ENCODE results near the gene MAPKAP1. TPM values are rescaled to one million over a fixed set of nuclear protein-coding genes. Genes with fewer than 3 reads are reported as not detected.

The MAPKAP1 gene
- total RNA-seq, 2 donors from 2014 or later: 62.1 to 78.9 TPM

- DNase-seq (ENCODE audit: low spot score): no peak
- no peak for TF ChIP-seq CTCF (IDR thresholded peaks at IDR 0.05)
- Histone ChIP-seq H3K27me3 (no peaks in the 10 kb centered on the region), H3K27ac (no peak overlapping the region), H3K9me3 (no peaks in the 10 kb centered on the region), H3K4me1 (peaks cover 0 to 3% of the 10 kb centered on the region in 2 donors), H3K36me3 (no peaks in the 10 kb centered on the region), H3K4me3 (no peak overlapping the region)
These were observed 51.2 kb downstream of the MAPKAP1 start for GRCh38 chr9:125655691-125656410.

- Histone ChIP-seq H3K36me3 (no peaks in the 10 kb centered on the region), H3K27ac (no peak overlapping the region)
These were observed 51.9 kb downstream of the MAPKAP1 start for GRCh38 chr9:125655066-125655633.

GRCh38 chr9:125654121-125654520, 52.9 kb downstream of the MAPKAP1 start:
- Histone ChIP-seq H3K4me3 (no peak overlapping the region), H3K4me1 (peaks cover 0 to 10% of the 10 kb centered on the region in 2 donors), H3K27ac (no peak overlapping the region), H3K9me3 (no peaks in the 10 kb centered on the region), H3K36me3 (no peaks in the 10 kb centered on the region), H3K27me3 (no peaks in the 10 kb centered on the region)
- no peak for DNase-seq (ENCODE audit: low spot score)
- TF ChIP-seq CTCF (IDR thresholded peaks at IDR 0.05): no peak

More at GRCh38 chr9:125655066-125655633, 51.9 kb downstream of the MAPKAP1 start:
- no peak for TF ChIP-seq CTCF (IDR thresholded peaks at IDR 0.05)
- H3K4me3 ChIP-seq: no peak overlapping the region
- peaks cover 0 to 3% of the 10 kb centered on the region in 2 donors for H3K4me1 ChIP-seq
- H3K27me3 ChIP-seq: no peaks in the 10 kb centered on the region
- no peak for DNase-seq (ENCODE audit: low spot score)
- H3K9me3 ChIP-seq: no peaks in the 10 kb centered on the region

- Histone ChIP-seq H3K27me3 (no peaks in the 10 kb centered on the region), H3K36me3 (no peaks in the 10 kb centered on the region), H3K9me3 (no peaks in the 10 kb centered on the region), H3K4me3 (no peak overlapping the region), H3K27ac (no peak overlapping the region), H3K4me1 (peaks cover 0 to 12% of the 10 kb centered on the region in 2 donors)
- no peak for DNase-seq (ENCODE audit: low spot score)
- no peak for TF ChIP-seq CTCF (IDR thresholded peaks at IDR 0.05)
These were observed 53.7 kb downstream of the MAPKAP1 start for GRCh38 chr9:125653325-125653724.

- no peaks in the 10 kb centered on the region for H3K36me3 ChIP-seq
- peaks cover 0 to 12% of the 10 kb centered on the region in 2 donors for H3K4me1 ChIP-seq
- TF ChIP-seq CTCF (IDR thresholded peaks at IDR 0.05): no peak
- no peak for DNase-seq (ENCODE audit: low spot score)
- no peak overlapping the region for H3K4me3 ChIP-seq
- no peaks in the 10 kb centered on the region for H3K9me3 ChIP-seq
- H3K27me3 ChIP-seq: no peaks in the 10 kb centered on the region
- H3K27ac ChIP-seq: no peak overlapping the region
These were observed 54.2 kb downstream of the MAPKAP1 start for GRCh38 chr9:125652759-125653158.

All from right atrium auricular region (tissue), 2 donors.